Nephron progenitor cell (in vitro differentiated cells): Measurements from ENCODE around the gene MXD3.

Experiments
- DNase-seq: peaks from one replicate; pipeline ENCODE4 v3.0.0; 2021
- H3K27ac Mint-ChIP-seq: 2 replicates; pipeline ENCODE4 v1.8.0; 2021; ENCODE audit warnings: mild to moderate bottlenecking, moderate library complexity, mixed read lengths
- H3K27me3 Mint-ChIP-seq: 2 replicates; pipeline ENCODE4 v1.8.0; 2021; ENCODE audit warnings: mild to moderate bottlenecking, low read depth, mixed read lengths; ENCODE audit not compliant: poor library complexity
- H3K36me3 Mint-ChIP-seq: 2 replicates; pipeline ENCODE4 v1.8.0; 2021; ENCODE audit warnings: low read depth, mixed read lengths
- H3K4me1 Mint-ChIP-seq: 2 replicates; pipeline ENCODE4 v1.8.0; 2021; ENCODE audit warnings: mixed read lengths
- H3K4me3 Mint-ChIP-seq: 2 replicates; pipeline ENCODE4 v1.8.0; 2021; ENCODE audit warnings: mild to moderate bottlenecking, moderate library complexity, mixed read lengths
- H3K9me3 Mint-ChIP-seq: 2 replicates; pipeline ENCODE4 v1.8.0; 2021; ENCODE audit warnings: mild to moderate bottlenecking, moderate library complexity, mixed read lengths
- TF ChIP-seq, protein P1 (sequence below): fragments of 200-600 bp; sonication (generic); IDR thresholded peaks from 2 replicates; pipeline ENCODE4 v1.5.0; 2021; ENCODE audit warnings: antibody characterized with exemption

The MXD3 gene

DNA sequence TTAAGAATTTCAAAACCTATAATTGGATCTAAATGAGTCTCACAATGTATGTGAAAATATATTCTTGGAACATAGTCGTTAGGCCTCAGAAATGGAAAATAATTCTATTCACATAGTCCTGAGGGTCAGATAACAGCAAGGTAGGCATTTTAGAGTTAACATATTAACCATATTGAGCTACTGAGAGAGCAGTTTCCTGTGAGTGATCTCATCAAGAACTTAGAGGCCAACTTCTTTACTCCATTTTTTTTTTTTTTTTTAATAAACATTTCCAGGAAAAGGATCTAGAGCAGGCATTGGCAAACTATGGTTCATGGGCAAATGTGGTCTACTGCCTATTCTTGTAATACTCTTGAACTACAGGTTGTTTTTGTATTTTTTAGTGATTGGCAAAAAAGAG is 34.8 kb downstream of the MXD3 start:
- Mint-ChIP-seq H3K27ac (no peak overlapping the region), H3K4me1 (no peaks in the 10 kb centered on the region), H3K27me3 (no peaks in the 10 kb centered on the region), H3K4me3 (no peak overlapping the region), H3K36me3 (peaks cover 80% of the 10 kb centered on the region), H3K9me3 (no peaks in the 10 kb centered on the region)
- no peak for DNase-seq
- TF ChIP-seq, protein P1, sequence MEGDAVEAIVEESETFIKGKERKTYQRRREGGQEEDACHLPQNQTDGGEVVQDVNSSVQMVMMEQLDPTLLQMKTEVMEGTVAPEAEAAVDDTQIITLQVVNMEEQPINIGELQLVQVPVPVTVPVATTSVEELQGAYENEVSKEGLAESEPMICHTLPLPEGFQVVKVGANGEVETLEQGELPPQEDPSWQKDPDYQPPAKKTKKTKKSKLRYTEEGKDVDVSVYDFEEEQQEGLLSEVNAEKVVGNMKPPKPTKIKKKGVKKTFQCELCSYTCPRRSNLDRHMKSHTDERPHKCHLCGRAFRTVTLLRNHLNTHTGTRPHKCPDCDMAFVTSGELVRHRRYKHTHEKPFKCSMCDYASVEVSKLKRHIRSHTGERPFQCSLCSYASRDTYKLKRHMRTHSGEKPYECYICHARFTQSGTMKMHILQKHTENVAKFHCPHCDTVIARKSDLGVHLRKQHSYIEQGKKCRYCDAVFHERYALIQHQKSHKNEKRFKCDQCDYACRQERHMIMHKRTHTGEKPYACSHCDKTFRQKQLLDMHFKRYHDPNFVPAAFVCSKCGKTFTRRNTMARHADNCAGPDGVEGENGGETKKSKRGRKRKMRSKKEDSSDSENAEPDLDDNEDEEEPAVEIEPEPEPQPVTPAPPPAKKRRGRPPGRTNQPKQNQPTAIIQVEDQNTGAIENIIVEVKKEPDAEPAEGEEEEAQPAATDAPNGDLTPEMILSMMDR: no peak

DNA sequence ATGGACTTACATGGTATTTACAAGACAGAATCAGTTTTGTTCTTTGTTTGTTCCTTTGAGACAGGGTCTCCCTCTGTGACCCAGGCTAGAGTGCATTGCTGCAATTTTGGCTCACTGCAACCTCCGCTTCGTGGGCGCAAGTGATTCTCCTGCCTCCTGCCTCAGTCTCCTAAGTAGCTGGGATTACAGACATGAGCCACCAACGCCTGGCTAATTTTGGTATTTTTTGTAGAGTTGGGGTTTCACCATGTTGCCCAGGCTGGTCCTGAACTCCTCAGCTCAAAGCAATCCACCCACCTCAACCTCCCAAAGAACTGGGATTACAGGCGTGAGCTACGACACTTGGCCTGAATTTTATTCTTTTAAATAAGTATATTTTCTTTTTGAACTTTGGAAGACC is 35.8 kb downstream of the MXD3 start:
- Mint-ChIP-seq H3K27me3 (no peaks in the 10 kb centered on the region), H3K27ac (no peak overlapping the region), H3K36me3 (peaks cover 77% of the 10 kb centered on the region), H3K4me1 (no peaks in the 10 kb centered on the region), H3K9me3 (no peaks in the 10 kb centered on the region), H3K4me3 (no peak overlapping the region)
- TF ChIP-seq, protein P1: no peak
- DNase-seq: no peak

DNA sequence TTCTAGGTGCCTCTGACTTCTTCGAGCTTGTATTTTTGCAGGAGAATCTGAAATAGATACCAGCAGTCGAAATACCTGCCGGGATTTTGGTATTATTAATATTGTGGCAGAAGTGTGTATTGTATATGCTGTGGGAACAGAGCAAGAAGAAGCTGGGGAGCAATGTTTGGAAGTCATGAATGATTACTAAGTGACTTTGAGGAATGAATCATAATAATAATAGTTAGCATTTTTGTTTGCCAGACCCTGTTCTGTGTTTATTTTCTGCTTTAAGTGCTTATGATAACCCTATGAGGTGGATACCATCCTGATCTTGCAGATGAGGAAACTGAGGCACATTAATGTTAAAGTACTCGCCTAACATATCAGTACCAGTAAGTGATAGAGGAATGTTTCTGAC is 40.6 kb downstream of the MXD3 start:
- peaks cover 76% of the 10 kb centered on the region for H3K36me3 Mint-ChIP-seq
- H3K27ac Mint-ChIP-seq: no peak overlapping the region
- H3K27me3 Mint-ChIP-seq: no peaks in the 10 kb centered on the region
- no peaks in the 10 kb centered on the region for H3K4me1 Mint-ChIP-seq
- no peak overlapping the region for H3K4me3 Mint-ChIP-seq
- no peaks in the 10 kb centered on the region for H3K9me3 Mint-ChIP-seq
- TF ChIP-seq, protein P1: no peak
- no peak for DNase-seq

DNA sequence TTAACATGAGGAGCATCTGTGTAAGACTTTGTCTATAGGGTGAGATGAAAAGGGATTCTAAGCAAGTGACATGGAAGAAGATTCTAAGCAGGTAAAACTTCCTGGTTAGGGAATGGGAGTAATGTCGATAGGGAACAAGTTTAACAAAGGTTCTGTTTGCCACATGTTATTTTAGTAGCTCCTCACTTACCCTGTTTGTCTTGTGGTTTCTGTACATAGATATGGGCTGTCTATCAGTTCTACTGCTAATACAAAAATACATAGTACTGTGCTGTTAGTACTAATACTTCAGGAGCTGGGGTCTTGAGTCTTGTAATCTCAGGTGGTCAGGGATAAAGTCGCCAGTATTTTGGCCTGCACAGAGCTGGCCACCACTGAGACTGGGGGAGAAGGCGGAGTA is 41.0 kb downstream of the MXD3 start:
- Mint-ChIP-seq H3K9me3 (no peaks in the 10 kb centered on the region), H3K36me3 (peaks cover 78% of the 10 kb centered on the region), H3K27me3 (no peaks in the 10 kb centered on the region), H3K4me3 (no peak overlapping the region), H3K27ac (no peak overlapping the region), H3K4me1 (no peaks in the 10 kb centered on the region)
- TF ChIP-seq, protein P1: no peak
- DNase-seq: no peak

DNA sequence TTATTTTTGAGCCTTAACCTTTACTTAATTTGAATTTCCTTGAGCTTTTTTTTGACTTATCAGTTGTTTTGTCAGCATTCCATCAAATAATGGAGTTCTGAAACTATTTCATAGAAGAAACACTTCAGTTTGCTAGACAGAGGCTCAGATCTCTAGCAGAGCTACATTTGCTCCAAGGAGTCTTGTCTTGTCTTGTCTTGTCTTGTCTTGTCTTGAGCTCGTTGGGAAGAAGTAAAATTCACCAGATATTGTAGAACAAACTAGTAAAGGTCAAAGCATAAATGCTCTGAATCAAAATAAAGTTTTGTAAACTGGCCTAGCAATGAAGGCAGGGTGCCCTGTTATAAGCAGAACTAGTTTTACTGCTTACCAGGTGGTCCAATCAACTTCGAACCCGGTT is 41.7 kb downstream of the MXD3 start:
- DNase-seq: no peak
- TF ChIP-seq, protein P1: no peak
- Mint-ChIP-seq H3K4me3 (no peak overlapping the region), H3K27me3 (no peaks in the 10 kb centered on the region), H3K9me3 (no peaks in the 10 kb centered on the region), H3K27ac (no peak overlapping the region), H3K36me3 (peaks cover 81% of the 10 kb centered on the region), H3K4me1 (no peaks in the 10 kb centered on the region)

DNA sequence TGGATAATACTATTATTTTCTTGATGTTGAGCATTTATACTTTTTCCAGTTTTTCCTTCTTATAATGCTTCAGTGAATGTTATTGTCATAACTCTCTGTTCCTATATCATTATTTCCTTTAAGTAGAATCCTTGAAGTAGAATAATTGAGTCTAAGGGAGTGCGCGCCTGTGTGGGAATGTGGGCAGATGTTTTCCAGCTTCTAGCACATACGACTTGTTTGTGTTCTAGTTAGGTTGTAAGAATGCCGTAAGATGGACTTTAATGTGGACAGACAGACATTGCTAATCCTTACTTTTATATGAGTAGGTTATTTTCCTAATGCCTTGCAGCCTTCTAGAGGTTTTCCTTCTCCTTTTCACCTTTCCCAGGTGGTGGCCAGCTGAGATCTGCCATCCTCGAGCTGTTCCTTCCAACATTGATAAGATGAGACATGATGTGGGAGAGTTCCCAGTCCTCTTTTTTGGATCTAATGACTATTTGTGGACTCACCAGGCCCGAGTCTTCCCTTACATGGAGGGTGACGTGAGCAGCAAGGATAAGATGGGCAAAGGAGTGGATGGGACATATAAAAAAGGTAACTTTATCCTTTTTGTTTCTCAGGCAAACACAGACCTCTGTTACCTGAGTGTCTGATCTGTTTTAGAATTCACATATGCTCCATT is 42.3 kb downstream of the MXD3 start:
- no peak for DNase-seq
- Mint-ChIP-seq H3K27me3 (no peaks in the 10 kb centered on the region), H3K4me3 (no peak overlapping the region), H3K4me1 (no peaks in the 10 kb centered on the region), H3K27ac (no peak overlapping the region), H3K9me3 (no peaks in the 10 kb centered on the region), H3K36me3 (peaks cover 81% of the 10 kb centered on the region)
- TF ChIP-seq, protein P1: no peak
